HG03460 (cell line): ENCODE results near the gene MDFIC.

Experiments
- ATAC-seq: cut with Tn5 transposase; IDR thresholded peaks from one replicate; pipeline ENCODE4 v1.9.1; 2021; ENCODE audit not compliant: unreplicated experiment

The MDFIC gene

GRCh38 chr7:114949231-114949630, 27.3 kb downstream of the MDFIC start:
- no peak for ATAC-seq

DNA sequence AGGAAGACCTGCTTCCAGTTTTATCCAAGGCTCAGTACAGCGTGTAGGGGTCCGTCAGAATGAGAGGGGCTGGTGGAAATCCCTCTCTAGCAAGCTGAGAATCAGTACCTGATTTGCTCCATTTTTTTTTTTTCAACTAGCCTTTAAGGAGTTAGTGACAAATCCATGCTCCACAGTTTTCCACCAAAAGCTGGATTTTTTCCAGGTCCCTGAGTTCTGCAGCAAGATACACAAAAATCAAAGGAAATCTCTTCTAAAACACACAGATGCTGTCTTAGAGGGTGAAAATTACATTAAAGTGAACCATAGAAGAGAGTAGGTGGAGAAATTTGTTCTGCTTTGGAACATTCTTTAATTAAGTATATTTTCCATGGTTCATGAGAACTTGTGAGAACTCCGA, 30.4 kb downstream of the MDFIC start:
- ATAC-seq, result no peak

- no peak for ATAC-seq
These were observed 31.8 kb downstream of the MDFIC start for GRCh38 chr7:114953724-114954123.

DNA sequence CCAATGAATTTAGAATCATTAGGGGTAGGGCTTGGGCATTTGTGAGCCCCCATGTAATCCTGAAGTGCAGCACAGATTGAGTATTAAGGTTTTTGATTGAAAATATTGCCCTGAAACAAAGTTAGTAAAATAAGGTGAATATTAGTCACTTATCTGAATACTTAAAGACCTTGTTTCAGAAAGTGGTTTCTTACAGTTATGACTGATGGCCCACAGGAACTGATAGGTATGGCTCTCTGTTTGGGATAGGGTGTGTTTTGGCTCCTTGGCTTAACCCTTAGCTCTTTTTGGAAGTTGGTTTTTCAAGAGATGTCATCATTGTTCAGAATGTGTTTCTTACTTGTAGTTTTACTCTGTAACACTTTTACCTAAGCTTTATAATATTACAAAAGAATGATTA, 34.8 kb downstream of the MDFIC start:
- ATAC-seq, result peak; percentile 36

GRCh38 chr7:114957444-114957843, 35.5 kb downstream of the MDFIC start:
- ATAC-seq, result no peak

DNA sequence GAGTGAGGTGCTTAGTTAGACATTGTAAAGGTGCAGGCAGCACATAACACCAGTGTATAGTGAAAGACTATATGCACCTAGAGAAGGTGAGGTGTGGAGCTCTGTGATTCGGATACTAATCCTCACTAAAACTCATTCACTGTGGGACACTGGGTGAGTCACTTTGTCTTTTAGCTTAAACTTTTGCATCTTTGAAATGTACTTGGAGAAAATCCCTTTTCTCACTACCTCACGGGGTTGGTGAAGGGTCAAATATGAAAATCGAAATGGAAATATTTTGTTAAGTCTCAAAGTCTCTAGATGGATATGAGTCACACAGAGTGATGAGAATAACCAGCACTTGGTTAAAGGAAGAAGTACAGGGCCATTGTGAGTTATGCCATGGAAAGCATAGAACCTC, 38.0 kb downstream of the MDFIC start:
- peak; percentile 63 for ATAC-seq

DNA sequence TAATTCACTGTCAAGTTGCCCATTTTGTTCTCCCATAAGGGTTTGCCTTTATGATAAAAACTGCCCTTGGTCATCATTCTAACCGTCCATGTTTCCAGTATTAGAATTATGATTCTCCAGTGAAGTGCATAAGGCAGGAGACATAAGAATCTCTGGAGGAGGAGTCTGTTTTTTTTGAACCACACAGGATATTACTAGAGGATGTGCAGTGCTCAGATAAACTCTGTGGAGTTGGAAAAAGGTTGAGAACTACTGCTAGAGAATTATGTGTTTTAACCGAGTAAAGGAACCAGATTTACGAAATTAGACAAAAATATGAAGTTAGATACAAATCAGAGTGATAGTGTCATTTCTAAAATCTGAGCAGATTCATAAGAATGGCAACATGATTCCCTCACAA, 40.5 kb downstream of the MDFIC start:
- ATAC-seq, result no peak

GRCh38 chr7:114966156-114966555, 44.3 kb downstream of the MDFIC start:
- no peak for ATAC-seq

- ATAC-seq, result no peak
These were observed 47.2 kb downstream of the MDFIC start for GRCh38 chr7:114969096-114969495.

GRCh38 chr7:114970308-114970707, 48.4 kb downstream of the MDFIC start:
- no peak for ATAC-seq

GRCh38 chr7:114970732-114971131, 48.8 kb downstream of the MDFIC start:
- no peak for ATAC-seq

DNA sequence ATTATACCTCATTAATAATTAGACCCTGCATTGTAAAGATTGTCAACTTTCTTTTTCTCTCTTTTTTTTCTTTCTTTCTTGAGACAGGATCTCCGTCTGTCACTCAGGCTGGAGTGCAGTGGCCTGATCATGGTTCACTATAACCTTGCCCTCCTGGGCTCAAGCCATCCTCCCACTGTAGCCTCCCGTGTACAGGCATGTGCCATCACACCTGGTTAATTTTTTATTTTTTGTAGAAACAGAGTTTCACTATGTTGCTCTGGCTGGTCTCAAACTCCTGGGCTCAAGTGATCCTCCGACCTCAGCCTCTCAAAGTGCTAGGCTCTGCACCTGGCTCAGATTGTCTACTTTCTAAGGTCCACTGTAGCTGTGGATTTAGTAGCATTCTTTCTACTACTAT, 50.7 kb downstream of the MDFIC start:
- ATAC-seq, result no peak

DNA sequence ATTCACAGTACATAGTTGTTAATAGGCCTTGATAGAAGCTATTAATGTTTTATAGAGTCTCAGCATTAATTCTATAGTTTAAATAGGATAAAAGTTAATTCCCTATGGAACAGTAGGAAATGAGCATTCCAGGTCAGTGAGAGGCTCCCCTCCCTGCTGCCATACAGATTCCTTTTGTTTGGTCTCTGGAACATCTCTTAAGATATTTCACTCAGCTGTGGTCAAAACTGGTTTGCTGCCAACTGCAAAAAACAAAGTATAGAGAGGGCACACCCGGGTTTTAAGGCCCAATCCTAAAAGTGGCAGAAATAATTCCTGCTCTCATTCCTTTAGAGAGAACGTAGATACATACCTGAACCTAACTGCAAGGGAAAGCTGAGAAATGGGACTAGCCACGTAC, 51.3 kb downstream of the MDFIC start:
- no peak for ATAC-seq

DNA sequence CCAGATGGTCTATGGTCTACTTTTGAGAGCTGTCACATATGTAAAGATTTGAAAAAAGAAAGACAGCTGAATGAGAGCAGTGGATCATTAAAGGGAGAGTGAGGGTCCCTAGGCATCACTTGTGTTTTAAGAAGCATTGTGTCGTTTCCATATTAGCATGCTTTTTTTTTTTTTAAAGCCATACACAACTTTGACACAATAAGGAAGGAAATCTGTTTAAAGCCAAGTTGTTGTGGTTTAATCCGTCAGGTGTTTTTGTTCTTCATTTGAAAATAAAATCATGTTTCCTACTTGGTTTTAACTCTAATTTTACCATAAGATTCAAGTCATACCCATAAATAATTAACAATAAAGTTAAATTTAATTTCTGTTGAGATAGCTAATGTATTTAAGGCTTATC, 53.5 kb downstream of the MDFIC start:
- ATAC-seq, result no peak

- ATAC-seq, result no peak
These were observed 54.8 kb downstream of the MDFIC start for GRCh38 chr7:114976666-114977065.

DNA sequence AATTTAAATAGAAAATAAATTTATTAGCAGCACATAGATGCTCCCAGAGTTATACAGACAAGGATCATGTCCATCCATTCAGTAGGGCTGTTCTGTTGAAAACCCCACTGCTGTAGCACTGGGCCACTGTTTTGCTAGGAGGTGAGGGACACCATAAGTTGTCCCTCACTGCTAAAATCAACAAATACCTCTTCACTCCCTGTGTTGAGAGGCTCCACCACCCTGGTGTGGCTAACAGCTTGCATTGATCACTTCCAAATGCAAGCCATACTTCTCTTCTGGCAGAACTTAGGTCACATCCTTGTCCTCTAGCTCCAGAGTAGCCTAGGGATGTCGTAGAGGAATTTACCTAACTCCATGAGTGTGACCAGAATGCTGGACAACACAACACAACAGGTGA, 55.4 kb downstream of the MDFIC start:
- no peak for ATAC-seq

DNA sequence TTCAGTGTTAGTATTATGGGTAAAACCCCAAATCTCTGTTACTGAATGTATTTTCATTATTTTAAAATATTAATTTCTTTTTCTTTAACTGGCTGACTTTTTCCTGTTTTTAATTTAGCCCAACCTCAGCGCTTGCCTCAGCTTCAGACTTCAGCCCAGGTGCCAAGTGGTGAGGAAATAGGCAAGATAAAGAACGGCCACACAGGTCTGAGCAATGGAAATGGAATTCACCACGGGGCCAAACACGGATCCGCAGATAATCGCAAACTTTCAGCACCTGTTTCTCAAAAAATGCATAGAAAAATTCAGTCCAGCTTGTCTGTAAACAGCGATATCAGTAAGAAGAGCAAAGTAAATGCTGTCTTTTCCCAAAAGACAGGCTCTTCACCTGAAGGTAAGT, 57.5 kb downstream of the MDFIC start:
- no peak for ATAC-seq

GRCh38 chr7:114979803-114980507, 58.1 kb downstream of the MDFIC start:
- no peak for ATAC-seq

- ATAC-seq, result no peak
These were observed 59.4 kb downstream of the MDFIC start for GRCh38 chr7:114981323-114981722.

DNA sequence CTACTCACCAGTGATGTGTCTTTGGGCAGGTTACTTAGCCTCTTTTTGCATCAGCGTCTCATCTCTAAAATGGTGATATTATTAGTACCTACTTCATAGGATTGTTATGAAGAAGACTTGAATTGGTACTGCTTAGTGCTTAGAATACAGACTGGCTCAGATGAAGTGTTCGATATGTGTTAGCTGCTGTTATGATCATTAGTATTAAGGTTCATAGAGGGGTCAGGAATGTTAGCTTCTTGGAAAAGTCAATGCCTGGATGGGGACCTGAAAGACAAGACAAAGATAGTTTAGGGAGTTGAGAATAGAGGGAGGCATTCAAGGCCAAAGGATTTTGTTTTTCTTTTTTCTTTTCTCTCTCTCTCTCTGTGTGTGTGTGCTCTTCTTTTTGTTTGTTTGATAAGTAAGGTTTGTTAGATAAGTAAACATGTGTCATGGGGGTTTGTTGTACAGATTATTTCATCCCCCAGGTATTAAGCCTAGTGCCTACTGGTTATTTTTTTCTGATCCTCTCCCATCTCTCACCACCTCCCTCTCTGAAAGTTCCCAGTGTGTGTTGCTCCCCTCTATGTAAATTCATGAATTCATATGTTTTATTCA, 63.3 kb downstream of the MDFIC start:
- no peak for ATAC-seq

- ATAC-seq, result no peak
These were observed 64.6 kb downstream of the MDFIC start for GRCh38 chr7:114986190-114987180.

DNA sequence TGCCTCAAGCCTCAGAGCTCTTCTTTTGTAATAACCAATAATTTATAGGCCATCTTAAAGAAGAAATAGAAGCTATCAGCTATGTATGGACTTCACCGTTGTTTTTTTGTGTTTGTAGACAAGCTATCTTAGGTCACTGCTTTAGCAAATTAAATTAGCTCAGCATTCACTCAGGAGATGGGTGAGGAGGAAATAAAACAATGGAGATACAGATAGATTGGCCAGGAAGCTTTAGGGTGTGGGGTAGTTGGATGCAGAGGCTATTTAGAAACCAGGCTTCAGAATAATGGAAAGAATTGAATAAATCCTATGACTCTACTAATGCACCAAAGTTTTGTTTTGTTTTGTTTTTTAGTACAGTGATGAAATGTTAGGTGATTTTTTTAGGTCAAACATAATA, 66.1 kb downstream of the MDFIC start:
- no peak for ATAC-seq
